Caco-2 (cell line): ENCODE data around the gene RAD51B. TPM values are rescaled to one million over a fixed set of nuclear protein-coding genes. Genes with fewer than 3 reads are reported as not detected.

Source experiments
- BruUV-seq: library from RNA; stranded (reverse); fragments of 400-500 nt; replicated peaks from 2 replicates; lab custom pipeline; 2021; lab: Mats Ljungman, UMichigan
- CTCF ChIA-PET: fragments of 300-600 bp; sonication (Branson Sonifier 250); formaldehyde crosslinking; loops from one replicate; lab custom pipeline; 2022; ENCODE audit warnings: antibody characterized with exemption; lab: Charles Lee
- POLR2A ChIA-PET: fragments of 300-600 bp; sonication (Branson Sonifier 250); formaldehyde crosslinking; loops from one replicate; lab custom pipeline; 2022; ENCODE audit warnings: antibody characterized with exemption; lab: Charles Lee
- DNase-seq, 2 experiments: peaks; one replicate each; pipeline versions ENCODE4 v3.0.0 to v3.0.0-alpha.2; 2020 to 2022
- H3K27me3 ChIP-seq: replicated peaks from 2 replicates; pipeline ENCODE4 v1.6.0; 2011; ENCODE audit warnings: low read length; ENCODE audit not compliant: control insufficient read depth, insufficient read depth
- H3K36me3 ChIP-seq: 2 replicates; pipeline ENCODE4 v1.5.1; 2011; ENCODE audit warnings: low read length; ENCODE audit not compliant: control insufficient read depth, insufficient read depth
- H3K4me1 ChIP-seq: fragments of 250-450 bp; sonication (Bioruptor Pico); 2 replicates; pipeline ENCODE4 v1.5.1; 2020; ENCODE audit warnings: mild to moderate bottlenecking
- H3K4me3 ChIP-seq: 2 replicates; pipeline ENCODE4 v1.5.1; 2011; ENCODE audit warnings: low read depth, mild to moderate bottlenecking, control low read depth, low read length
- H3K9me3 ChIP-seq: fragments of 250-450 bp; sonication (Bioruptor Pico); 2 replicates; pipeline ENCODE4 v1.5.1; 2020; ENCODE audit warnings: mild to moderate bottlenecking, moderate library complexity
- H3K27ac Mint-ChIP-seq: one replicate; pipeline ENCODE4 v1.8.0; 2022; ENCODE audit warnings: mixed read lengths; ENCODE audit not compliant: unreplicated experiment
- H3K27me3 Mint-ChIP-seq: one replicate; pipeline ENCODE4 v1.8.0; 2022; ENCODE audit warnings: mixed read lengths; ENCODE audit not compliant: insufficient read depth, unreplicated experiment
- H3K36me3 Mint-ChIP-seq: one replicate; pipeline ENCODE4 v1.8.0; 2022; ENCODE audit warnings: mild to moderate bottlenecking, mixed read lengths; ENCODE audit not compliant: insufficient read depth, unreplicated experiment
- H3K4me1 Mint-ChIP-seq: one replicate; pipeline ENCODE4 v1.8.0; 2022; ENCODE audit warnings: low read depth, mixed read lengths; ENCODE audit not compliant: unreplicated experiment
- H3K4me3 Mint-ChIP-seq: one replicate; pipeline ENCODE4 v1.8.0; 2022; ENCODE audit warnings: mild to moderate bottlenecking, moderate library complexity, mixed read lengths; ENCODE audit not compliant: unreplicated experiment
- H3K9me3 Mint-ChIP-seq: one replicate; pipeline ENCODE4 v1.8.0; 2022; ENCODE audit warnings: mixed read lengths; ENCODE audit not compliant: unreplicated experiment
- intact Hi-C: fragments of 100-400 bp; cut with micrococcal nuclease; formaldehyde crosslinking; loops from one replicate; pipeline ENCODE4 v1.10.0; 2022; ENCODE audit not compliant: unreplicated experiment
- total RNA-seq: library from RNA; stranded (reverse); gene quantifications from 2 replicates; pipeline ENCODE4 v1.2.3, GENCODE V29; 2022
- TF ChIP-seq, protein P1 (sequence below), 2 experiments: fragments of 200-600 bp in 1 of 2; IDR thresholded peaks; 1 replicate in 1 of 2; 2 replicates in 1 of 2; pipeline versions ENCODE4 v1.5.1 to v1.8.0; 2011 to 2022; ENCODE audit warnings: antibody characterized with exemption in 1 of 2, control low read depth in 1 of 2, inconsistent platforms in 1 of 2, low read depth in 1 of 2, low read length in 1 of 2, mild to moderate bottlenecking in 1 of 2, moderate library complexity in 1 of 2; ENCODE audit not compliant: insufficient read depth in 1 of 2, severe bottlenecking in 1 of 2, unreplicated experiment in 1 of 2

The RAD51B gene
- total RNA-seq, 1 experiment from 2014 or later: 16.7 TPM

DNA sequence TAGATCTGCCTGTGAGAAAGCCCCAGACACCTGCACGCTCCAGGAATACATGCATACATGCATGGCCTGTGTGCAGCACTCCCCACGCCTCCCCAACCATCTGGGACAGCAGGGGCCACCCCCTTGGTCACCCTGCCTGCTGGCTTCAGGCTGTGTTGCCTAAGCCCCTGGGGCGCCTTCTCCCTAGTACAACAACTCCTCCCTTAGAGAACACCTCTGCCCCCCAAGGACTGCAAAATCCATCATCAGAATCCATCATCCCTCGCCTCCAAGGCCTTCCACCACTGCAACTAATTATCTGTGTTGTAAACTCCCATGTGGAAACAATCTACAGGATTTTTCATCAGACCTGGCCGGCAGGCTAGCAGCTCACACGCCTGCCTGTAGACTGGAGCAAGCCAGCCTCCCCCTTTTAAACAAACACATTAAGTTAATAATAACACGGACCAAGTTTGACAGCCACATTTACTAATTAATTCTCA is 936.5 kb downstream of the RAD51B start:
- Mint-ChIP-seq H3K27ac (no peak overlapping the region), H3K27me3 (no peaks in the 10 kb centered on the region), H3K36me3 (no peaks in the 10 kb centered on the region), H3K4me3 (no peak overlapping the region), H3K4me1 (peaks cover 16% of the 10 kb centered on the region), H3K9me3 (no peaks in the 10 kb centered on the region)
- no TSS peak for BruUV-seq
- H3K9me3 ChIP-seq: no peaks in the 10 kb centered on the region
- intact Hi-C loops: no loop called here
- no peaks in the 10 kb centered on the region for H3K27me3 ChIP-seq
- ChIA-PET CTCF (no interaction called here), POLR2A (no interaction called here)
- peaks cover 23% of the 10 kb centered on the region for H3K4me1 ChIP-seq
- DNase-seq: no peak
- TF ChIP-seq, protein P1, sequence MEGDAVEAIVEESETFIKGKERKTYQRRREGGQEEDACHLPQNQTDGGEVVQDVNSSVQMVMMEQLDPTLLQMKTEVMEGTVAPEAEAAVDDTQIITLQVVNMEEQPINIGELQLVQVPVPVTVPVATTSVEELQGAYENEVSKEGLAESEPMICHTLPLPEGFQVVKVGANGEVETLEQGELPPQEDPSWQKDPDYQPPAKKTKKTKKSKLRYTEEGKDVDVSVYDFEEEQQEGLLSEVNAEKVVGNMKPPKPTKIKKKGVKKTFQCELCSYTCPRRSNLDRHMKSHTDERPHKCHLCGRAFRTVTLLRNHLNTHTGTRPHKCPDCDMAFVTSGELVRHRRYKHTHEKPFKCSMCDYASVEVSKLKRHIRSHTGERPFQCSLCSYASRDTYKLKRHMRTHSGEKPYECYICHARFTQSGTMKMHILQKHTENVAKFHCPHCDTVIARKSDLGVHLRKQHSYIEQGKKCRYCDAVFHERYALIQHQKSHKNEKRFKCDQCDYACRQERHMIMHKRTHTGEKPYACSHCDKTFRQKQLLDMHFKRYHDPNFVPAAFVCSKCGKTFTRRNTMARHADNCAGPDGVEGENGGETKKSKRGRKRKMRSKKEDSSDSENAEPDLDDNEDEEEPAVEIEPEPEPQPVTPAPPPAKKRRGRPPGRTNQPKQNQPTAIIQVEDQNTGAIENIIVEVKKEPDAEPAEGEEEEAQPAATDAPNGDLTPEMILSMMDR (IDR thresholded peaks at IDR 0.05; ENCODE audit: insufficient read depth in 1 of 2, low read depth in 1 of 2, low read length in 1 of 2, severe bottlenecking in 1 of 2, unreplicated experiment in 1 of 2): no peak
- no peaks in the 10 kb centered on the region; the same call in 1 of the 2 replicates for H3K36me3 ChIP-seq
- no peak overlapping the region for H3K4me3 ChIP-seq

- CTCF ChIA-PET: interaction anchor here (1.1 to 1.4 kb wide), 2 partner anchors 22 to 27 kb away, joined by 3 to 4 read pairs; no protein-coding TSS in a partner anchor
- Histone ChIP-seq H3K27me3 (no peaks in the 10 kb centered on the region), H3K36me3 (no peaks in the 10 kb centered on the region; the same call in 1 of the 2 replicates), H3K4me3 (no peak overlapping the region), H3K4me1 (peaks cover 27% of the 10 kb centered on the region), H3K9me3 (no peaks in the 10 kb centered on the region)
- no peak for DNase-seq
- BruUV-seq: no TSS peak
- H3K4me3 Mint-ChIP-seq: no peak overlapping the region
- TF ChIP-seq, protein P1 (IDR thresholded peaks at IDR 0.05; ENCODE audit: insufficient read depth in 1 of 2, low read depth in 1 of 2, low read length in 1 of 2, severe bottlenecking in 1 of 2, unreplicated experiment in 1 of 2): no peak
- POLR2A ChIA-PET: no interaction called here
- no peak overlapping the region for H3K27ac Mint-ChIP-seq
- H3K27me3 Mint-ChIP-seq: no peaks in the 10 kb centered on the region
- intact Hi-C loops: no loop called here
- H3K4me1 Mint-ChIP-seq: peaks cover 22% of the 10 kb centered on the region
- H3K36me3 Mint-ChIP-seq: no peaks in the 10 kb centered on the region
- no peaks in the 10 kb centered on the region for H3K9me3 Mint-ChIP-seq
Measured at GRCh38 chr14:68756734-68757133, 937.2 kb downstream of the RAD51B start.

DNA sequence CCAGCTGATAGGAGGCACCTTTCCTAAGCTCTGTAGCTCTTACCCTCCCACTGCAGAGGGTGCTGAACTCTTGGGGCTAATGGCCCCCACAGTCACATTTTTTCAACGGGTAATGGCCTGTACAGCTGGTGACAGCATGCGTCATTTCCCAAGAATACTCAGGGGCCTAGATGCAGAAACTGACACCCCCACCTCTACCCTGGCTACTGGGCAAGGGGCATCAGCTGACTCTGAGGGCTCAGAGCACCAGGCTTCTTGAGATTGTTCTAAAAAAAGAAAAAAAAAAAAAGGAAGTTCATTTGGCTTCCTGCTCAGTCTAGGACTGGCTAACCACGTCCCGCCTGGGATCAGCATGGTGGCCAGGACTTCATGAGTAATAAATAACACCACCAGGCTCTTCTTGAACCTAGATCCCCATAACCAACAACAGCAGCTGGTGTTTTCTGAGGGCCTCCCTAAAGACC is 938.1 kb downstream of the RAD51B start:
- Mint-ChIP-seq H3K4me1 (peaks cover 30% of the 10 kb centered on the region), H3K27me3 (no peaks in the 10 kb centered on the region), H3K4me3 (no peak overlapping the region), H3K27ac (peak overlapping the region; percentile 35), H3K9me3 (no peaks in the 10 kb centered on the region), H3K36me3 (no peaks in the 10 kb centered on the region)
- intact Hi-C loops: no loop called here
- H3K4me1 ChIP-seq: peaks cover 34% of the 10 kb centered on the region
- no peaks in the 10 kb centered on the region for H3K9me3 ChIP-seq
- TF ChIP-seq, protein P1 (IDR thresholded peaks at IDR 0.05; ENCODE audit: insufficient read depth in 1 of 2, low read depth in 1 of 2, low read length in 1 of 2, severe bottlenecking in 1 of 2, unreplicated experiment in 1 of 2): no peak
- H3K4me3 ChIP-seq: no peak overlapping the region
- ChIA-PET POLR2A (no interaction called here), CTCF (interaction anchor here (1.1 to 1.4 kb wide), 2 partner anchors 21 to 26 kb away, joined by 3 to 4 read pairs; no protein-coding TSS in a partner anchor)
- BruUV-seq: no TSS peak
- H3K36me3 ChIP-seq: no peaks in the 10 kb centered on the region; the same call in 1 of the 2 replicates
- H3K27me3 ChIP-seq: no peaks in the 10 kb centered on the region
- no peak for DNase-seq
